ENCODE results near the gene TRPM5. TPM values are rescaled to one million over a fixed set of nuclear protein-coding genes. Genes with fewer than 3 reads are reported as not detected.

The TRPM5 gene
- total RNA-seq, 1 donor from 2014 or later: not detected

DNA sequence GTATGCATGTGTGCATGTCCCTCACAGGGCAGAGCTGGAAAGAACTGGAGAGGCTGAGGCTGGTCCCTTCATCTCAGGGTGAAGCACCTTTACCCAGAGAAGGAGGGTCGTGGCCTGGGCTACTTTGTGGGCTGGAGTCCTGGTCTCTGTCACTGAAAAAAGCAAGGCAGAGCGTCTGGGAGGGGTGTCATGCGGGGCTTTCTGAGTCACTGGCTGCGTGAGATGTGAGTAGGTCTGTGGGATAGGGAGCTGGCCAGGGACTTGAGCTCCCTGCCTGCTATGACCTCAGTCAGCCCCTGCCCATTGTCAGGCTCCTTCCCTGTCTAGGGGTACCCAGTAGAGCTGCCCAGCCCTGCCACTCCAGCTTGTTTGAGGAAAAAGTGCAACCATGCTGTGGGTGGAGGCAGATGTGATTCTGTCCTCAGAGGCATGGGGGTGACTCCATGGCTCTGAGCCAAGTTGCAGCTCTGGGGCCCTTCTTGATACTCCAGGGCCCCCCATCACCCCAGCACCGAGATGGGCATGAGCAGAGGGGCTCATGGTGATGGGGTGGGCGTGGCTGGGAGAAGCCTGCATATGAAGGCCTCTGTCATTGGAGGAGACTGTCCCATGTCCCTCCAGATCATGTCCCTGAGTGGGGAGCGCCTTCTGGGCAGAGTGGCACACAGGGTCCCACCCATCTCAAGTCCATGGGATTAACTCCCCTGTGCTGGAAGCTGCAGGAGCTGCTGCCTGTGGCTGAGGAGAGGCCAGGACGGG lies 28.3 kb upstream of the TRPM5 start:
- peaks cover 6% of the 10 kb centered on the region for H3K9me3 Mint-ChIP-seq (ENCODE audit: unreplicated experiment)
- no peak overlapping the region for H3K9ac ChIP-seq (ENCODE audit: low read length)
- no peak overlapping the region for H3K4me3 ChIP-seq (ENCODE audit: insufficient read depth, low read depth, low read length)
- H3K79me2 ChIP-seq (ENCODE audit: insufficient read depth, low read length): no peaks in the 10 kb centered on the region
- no peaks in the 10 kb centered on the region for H4K20me1 ChIP-seq (ENCODE audit: insufficient read depth, low read length)
- FAIRE-seq (no peak), DNase-seq (ENCODE audit: low read depth) (no peak)
- TF ChIP-seq, protein P1, sequence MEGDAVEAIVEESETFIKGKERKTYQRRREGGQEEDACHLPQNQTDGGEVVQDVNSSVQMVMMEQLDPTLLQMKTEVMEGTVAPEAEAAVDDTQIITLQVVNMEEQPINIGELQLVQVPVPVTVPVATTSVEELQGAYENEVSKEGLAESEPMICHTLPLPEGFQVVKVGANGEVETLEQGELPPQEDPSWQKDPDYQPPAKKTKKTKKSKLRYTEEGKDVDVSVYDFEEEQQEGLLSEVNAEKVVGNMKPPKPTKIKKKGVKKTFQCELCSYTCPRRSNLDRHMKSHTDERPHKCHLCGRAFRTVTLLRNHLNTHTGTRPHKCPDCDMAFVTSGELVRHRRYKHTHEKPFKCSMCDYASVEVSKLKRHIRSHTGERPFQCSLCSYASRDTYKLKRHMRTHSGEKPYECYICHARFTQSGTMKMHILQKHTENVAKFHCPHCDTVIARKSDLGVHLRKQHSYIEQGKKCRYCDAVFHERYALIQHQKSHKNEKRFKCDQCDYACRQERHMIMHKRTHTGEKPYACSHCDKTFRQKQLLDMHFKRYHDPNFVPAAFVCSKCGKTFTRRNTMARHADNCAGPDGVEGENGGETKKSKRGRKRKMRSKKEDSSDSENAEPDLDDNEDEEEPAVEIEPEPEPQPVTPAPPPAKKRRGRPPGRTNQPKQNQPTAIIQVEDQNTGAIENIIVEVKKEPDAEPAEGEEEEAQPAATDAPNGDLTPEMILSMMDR (IDR thresholded peaks at IDR 0.05; ENCODE audit: insufficient read depth, low read depth, low read length): no peak
- no peak for TF ChIP-seq EZH2 (IDR thresholded peaks at IDR 0.05; ENCODE audit: insufficient read depth, low read length)
- H3K4me1 ChIP-seq (ENCODE audit: insufficient read depth, low read length): no peaks in the 10 kb centered on the region
- no peaks in the 10 kb centered on the region for H3K4me1 Mint-ChIP-seq (ENCODE audit: low read depth, unreplicated experiment)
- no peaks in the 10 kb centered on the region for H3K9me3 ChIP-seq (ENCODE audit: insufficient read depth, low read depth, low read length)
- H3K27me3 Mint-ChIP-seq (ENCODE audit: low read depth, unreplicated experiment): peaks cover 73% of the 10 kb centered on the region
- no peak overlapping the region for H2AFZ ChIP-seq (ENCODE audit: low read depth, low read length)
- no peaks in the 10 kb centered on the region for H3K36me3 ChIP-seq (ENCODE audit: insufficient read depth, low read length)
- no peak overlapping the region for H3K27ac ChIP-seq (ENCODE audit: low read depth, low read length)
- H3K4me3 Mint-ChIP-seq (ENCODE audit: unreplicated experiment): no peak overlapping the region
- peaks cover 5% of the 10 kb centered on the region for H3K27me3 ChIP-seq (ENCODE audit: insufficient read depth, low read length)
- no peaks in the 10 kb centered on the region for H3K36me3 Mint-ChIP-seq (ENCODE audit: low read depth, unreplicated experiment)
- no peak overlapping the region for H3K27ac Mint-ChIP-seq (ENCODE audit: unreplicated experiment)
- no peak overlapping the region for H3K4me2 ChIP-seq (ENCODE audit: low read length)

DNA sequence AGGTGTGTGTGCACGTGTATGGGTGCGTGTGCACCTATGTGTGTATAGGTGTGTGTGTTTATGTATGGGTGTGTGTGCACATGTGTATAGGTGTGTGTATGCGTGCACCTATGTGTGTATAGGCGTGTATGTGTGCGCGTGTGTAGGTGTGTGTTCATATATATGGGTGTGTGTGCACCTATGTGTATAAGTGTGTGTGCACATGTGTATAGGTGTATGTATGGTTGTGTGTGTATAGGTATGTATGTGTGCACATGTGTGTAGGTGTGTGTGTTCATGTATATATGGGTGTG lies 27.4 kb upstream of the TRPM5 start:
- no peaks in the 10 kb centered on the region for H3K4me1 Mint-ChIP-seq (ENCODE audit: low read depth, unreplicated experiment)
- Histone ChIP-seq H3K36me3 (ENCODE audit: insufficient read depth, low read length) (no peaks in the 10 kb centered on the region), H3K9ac (ENCODE audit: low read length) (no peak overlapping the region), H2AFZ (ENCODE audit: low read depth, low read length) (no peak overlapping the region), H3K4me1 (ENCODE audit: insufficient read depth, low read length) (no peaks in the 10 kb centered on the region), H3K79me2 (ENCODE audit: insufficient read depth, low read length) (no peaks in the 10 kb centered on the region), H4K20me1 (ENCODE audit: insufficient read depth, low read length) (no peaks in the 10 kb centered on the region), H3K4me2 (ENCODE audit: low read length) (no peak overlapping the region), H3K4me3 (ENCODE audit: insufficient read depth, low read depth, low read length) (no peak overlapping the region), H3K27ac (ENCODE audit: low read depth, low read length) (no peak overlapping the region), H3K9me3 (ENCODE audit: insufficient read depth, low read depth, low read length) (no peaks in the 10 kb centered on the region), H3K27me3 (ENCODE audit: insufficient read depth, low read length) (peaks cover 5% of the 10 kb centered on the region)
- H3K9me3 Mint-ChIP-seq (ENCODE audit: unreplicated experiment): peaks cover 6% of the 10 kb centered on the region
- no peak overlapping the region for H3K4me3 Mint-ChIP-seq (ENCODE audit: unreplicated experiment)
- H3K27me3 Mint-ChIP-seq (ENCODE audit: low read depth, unreplicated experiment): peaks cover 69% of the 10 kb centered on the region
- no peaks in the 10 kb centered on the region for H3K36me3 Mint-ChIP-seq (ENCODE audit: low read depth, unreplicated experiment)
- no peak overlapping the region for H3K27ac Mint-ChIP-seq (ENCODE audit: unreplicated experiment)
- TF ChIP-seq, protein P1 (IDR thresholded peaks at IDR 0.05; ENCODE audit: insufficient read depth, low read depth, low read length): no peak
- no peak for TF ChIP-seq EZH2 (IDR thresholded peaks at IDR 0.05; ENCODE audit: insufficient read depth, low read length)
- FAIRE-seq (peak; percentile 13), DNase-seq (ENCODE audit: low read depth) (no peak)

DNA sequence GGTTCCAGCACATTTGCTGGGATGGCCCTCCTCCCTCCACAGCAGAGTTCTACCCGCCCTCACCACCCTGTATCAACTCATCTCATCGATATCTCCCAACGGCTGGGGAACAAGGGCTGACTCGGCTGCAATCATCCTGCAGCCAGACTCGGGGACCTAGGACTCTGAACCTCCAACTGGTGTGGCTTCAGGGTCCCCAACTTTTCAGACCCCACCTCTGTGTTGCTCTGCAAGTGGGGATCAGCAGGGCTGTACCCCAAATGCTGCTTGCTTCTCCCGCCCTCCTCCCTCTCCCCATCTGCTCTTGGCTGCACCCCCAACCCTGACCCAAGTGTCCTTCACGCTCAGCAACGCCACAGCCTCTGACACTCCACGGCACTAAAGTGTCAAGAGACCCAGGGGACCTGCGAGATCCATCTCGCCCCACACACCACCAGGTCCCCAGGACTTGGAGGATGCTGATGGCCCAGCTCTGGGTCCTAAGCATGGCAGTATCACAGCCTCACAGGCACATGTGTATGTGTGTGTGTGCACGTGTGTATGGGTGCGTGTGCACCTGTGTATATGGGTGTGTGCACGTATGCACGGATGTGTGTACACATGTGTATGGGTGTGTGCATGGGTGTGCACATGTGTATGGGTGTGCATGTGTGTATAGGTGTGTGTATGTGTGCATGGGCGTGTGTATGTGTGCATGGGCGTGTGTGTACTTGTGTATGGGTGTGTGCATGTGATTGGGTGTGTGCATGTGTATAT lies 26.9 kb upstream of the TRPM5 start:
- Histone ChIP-seq H2AFZ (ENCODE audit: low read depth, low read length) (no peak overlapping the region), H3K79me2 (ENCODE audit: insufficient read depth, low read length) (no peaks in the 10 kb centered on the region), H4K20me1 (ENCODE audit: insufficient read depth, low read length) (no peaks in the 10 kb centered on the region), H3K4me1 (ENCODE audit: insufficient read depth, low read length) (no peaks in the 10 kb centered on the region), H3K27ac (ENCODE audit: low read depth, low read length) (no peak overlapping the region), H3K9me3 (ENCODE audit: insufficient read depth, low read depth, low read length) (no peaks in the 10 kb centered on the region), H3K4me3 (ENCODE audit: insufficient read depth, low read depth, low read length) (no peak overlapping the region), H3K27me3 (ENCODE audit: insufficient read depth, low read length) (peaks cover 5% of the 10 kb centered on the region), H3K36me3 (ENCODE audit: insufficient read depth, low read length) (no peaks in the 10 kb centered on the region), H3K4me2 (ENCODE audit: low read length) (no peak overlapping the region), H3K9ac (ENCODE audit: low read length) (no peak overlapping the region)
- no peak for TF ChIP-seq EZH2 (IDR thresholded peaks at IDR 0.05; ENCODE audit: insufficient read depth, low read length)
- TF ChIP-seq, protein P1 (IDR thresholded peaks at IDR 0.05; ENCODE audit: insufficient read depth, low read depth, low read length): no peak
- Mint-ChIP-seq H3K4me3 (ENCODE audit: unreplicated experiment) (no peak overlapping the region), H3K27me3 (ENCODE audit: low read depth, unreplicated experiment) (peaks cover 70% of the 10 kb centered on the region), H3K9me3 (ENCODE audit: unreplicated experiment) (peaks cover 6% of the 10 kb centered on the region), H3K4me1 (ENCODE audit: low read depth, unreplicated experiment) (no peaks in the 10 kb centered on the region), H3K27ac (ENCODE audit: unreplicated experiment) (no peak overlapping the region), H3K36me3 (ENCODE audit: low read depth, unreplicated experiment) (no peaks in the 10 kb centered on the region)
- DNase-seq (ENCODE audit: low read depth) (no peak), FAIRE-seq (no peak)

Data from astrocyte (in vitro differentiated cells and primary cell).